ENCODE measurements around the gene SATB1. TPM values are rescaled to one million over a fixed set of nuclear protein-coding genes. Genes with fewer than 3 reads are reported as not detected.
A peak's percentile ranks its signal among the peaks of the same experiment; 100 is the strongest.

SATB1 gene
- total RNA-seq, 1 experiment from 2014 or later, result 28.7 TPM

DNA sequence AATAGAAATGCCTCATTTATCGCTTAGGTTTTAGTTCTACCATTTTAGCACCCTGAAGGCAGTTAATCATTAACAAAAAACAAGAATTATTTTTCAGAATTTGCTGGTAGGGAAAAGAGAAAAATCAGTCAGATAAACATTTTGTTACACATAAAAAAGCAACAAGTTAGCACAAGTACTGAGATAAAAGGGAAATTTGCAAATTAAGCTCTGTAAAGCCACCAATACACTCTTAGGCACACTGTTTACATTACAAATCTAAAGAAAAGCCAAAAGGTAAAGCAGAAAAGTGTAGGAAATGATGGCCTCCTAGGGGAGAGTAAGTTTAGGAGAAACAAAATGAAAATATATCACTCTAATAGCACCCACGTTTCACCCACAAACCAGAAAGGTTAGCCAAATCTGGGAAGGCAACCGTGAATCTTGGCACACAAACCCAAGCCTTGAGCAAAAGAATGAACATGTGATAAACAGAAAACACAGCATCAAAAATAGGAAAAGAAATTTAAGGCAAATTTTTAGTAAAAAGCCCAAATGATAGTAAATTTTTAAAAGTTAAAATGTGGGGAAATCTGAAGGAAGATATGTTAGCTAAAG lies 1.6 kb upstream of the SATB1 start:
- CTCF ChIA-PET, result no interaction called here
- peaks cover 26% of the 10 kb centered on the region for H3K4me1 ChIP-seq (replicated peaks; ENCODE audit: insufficient read depth)
- peak overlapping the region; percentile 50; the same call in 1 of the 2 replicates for H3K27ac ChIP-seq
- no peak for DNase-seq
- peaks cover 4% of the 10 kb centered on the region; the same call in 1 of the 2 replicates for H3F3A ChIP-seq (ENCODE audit: insufficient read depth, low read depth)
- H4K20me1 ChIP-seq (ENCODE audit: insufficient read depth), result no peaks in the 10 kb centered on the region
- peak overlapping the region; percentile 98 for H2AFZ ChIP-seq
- no peaks in the 10 kb centered on the region for H3K9me2 ChIP-seq (ENCODE audit: insufficient read depth)
- H3K4me2 ChIP-seq, result peak overlapping the region; percentile 95
- H3K79me2 ChIP-seq (ENCODE audit: low read depth), result peaks cover 10% of the 10 kb centered on the region; the same call in 1 of the 2 replicates
- intact Hi-C loops (cut with micrococcal nuclease; ENCODE audit: unreplicated experiment), result no loop called here
- H3K4me3 ChIP-seq, result peak overlapping the region; percentile 86
- BruUV-seq (replicated peaks), result no TSS peak
- TF ChIP-seq EZH2 (IDR thresholded peaks at IDR 0.05; ENCODE audit: low read depth), result no peak
- no peaks in the 10 kb centered on the region for H3K36me3 ChIP-seq (ENCODE audit: low read depth)
- no peaks in the 10 kb centered on the region for H3K27me3 ChIP-seq (ENCODE audit: insufficient read depth, low read depth)
- POLR2A ChIA-PET (ENCODE audit: unreplicated experiment), result no interaction called here
- H3K9me3 ChIP-seq (ENCODE audit: insufficient read depth, low read depth), result no peaks in the 10 kb centered on the region

DNA sequence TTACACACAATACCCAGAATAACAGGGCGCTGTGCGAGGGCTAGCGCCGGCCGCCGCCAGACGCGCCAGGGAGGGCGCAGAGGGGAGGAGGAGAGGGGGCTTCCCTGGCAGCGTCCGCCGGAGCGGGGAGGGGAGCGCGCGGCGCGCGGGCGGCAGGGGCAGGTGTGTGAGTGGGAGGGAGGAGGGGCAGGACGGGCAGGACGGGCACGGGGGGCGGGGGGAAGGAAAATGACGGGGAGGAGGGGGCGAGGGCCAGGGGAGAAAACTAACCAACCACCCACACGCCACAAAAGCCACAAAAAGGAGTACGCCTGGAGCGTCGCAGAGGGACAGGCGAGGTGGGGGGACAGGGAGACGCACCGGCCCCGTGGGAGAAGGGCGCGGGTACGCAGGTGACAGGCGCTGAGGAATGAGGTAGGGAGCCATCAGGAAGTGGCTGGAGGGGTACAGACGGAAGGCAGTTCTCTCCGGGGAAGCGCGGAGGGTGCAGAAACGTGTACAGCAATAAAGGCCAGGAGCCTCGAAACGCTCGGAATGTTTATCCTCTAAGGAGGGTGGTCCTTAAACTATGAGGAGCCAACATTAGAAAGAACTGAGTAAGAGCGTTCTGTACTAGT lies 610 bp upstream of the SATB1 start:
- H3K27me3 ChIP-seq (ENCODE audit: insufficient read depth, low read depth), result no peaks in the 10 kb centered on the region
- TF ChIP-seq, protein P1, sequence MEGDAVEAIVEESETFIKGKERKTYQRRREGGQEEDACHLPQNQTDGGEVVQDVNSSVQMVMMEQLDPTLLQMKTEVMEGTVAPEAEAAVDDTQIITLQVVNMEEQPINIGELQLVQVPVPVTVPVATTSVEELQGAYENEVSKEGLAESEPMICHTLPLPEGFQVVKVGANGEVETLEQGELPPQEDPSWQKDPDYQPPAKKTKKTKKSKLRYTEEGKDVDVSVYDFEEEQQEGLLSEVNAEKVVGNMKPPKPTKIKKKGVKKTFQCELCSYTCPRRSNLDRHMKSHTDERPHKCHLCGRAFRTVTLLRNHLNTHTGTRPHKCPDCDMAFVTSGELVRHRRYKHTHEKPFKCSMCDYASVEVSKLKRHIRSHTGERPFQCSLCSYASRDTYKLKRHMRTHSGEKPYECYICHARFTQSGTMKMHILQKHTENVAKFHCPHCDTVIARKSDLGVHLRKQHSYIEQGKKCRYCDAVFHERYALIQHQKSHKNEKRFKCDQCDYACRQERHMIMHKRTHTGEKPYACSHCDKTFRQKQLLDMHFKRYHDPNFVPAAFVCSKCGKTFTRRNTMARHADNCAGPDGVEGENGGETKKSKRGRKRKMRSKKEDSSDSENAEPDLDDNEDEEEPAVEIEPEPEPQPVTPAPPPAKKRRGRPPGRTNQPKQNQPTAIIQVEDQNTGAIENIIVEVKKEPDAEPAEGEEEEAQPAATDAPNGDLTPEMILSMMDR (conservative IDR thresholded peaks at IDR 0.05), result no peak
- TF ChIP-seq EZH2 (IDR thresholded peaks at IDR 0.05; ENCODE audit: low read depth), result no peak
- no peaks in the 10 kb centered on the region for H4K20me1 ChIP-seq (ENCODE audit: insufficient read depth)
- H3F3A ChIP-seq (ENCODE audit: insufficient read depth, low read depth), result peaks cover 4% of the 10 kb centered on the region; the same call in 1 of the 2 replicates
- peak overlapping the region; percentile 95 for H3K4me2 ChIP-seq
- peak overlapping the region; percentile 50 for H3K27ac ChIP-seq
- peaks cover 10% of the 10 kb centered on the region; the same call in 1 of the 2 replicates for H3K79me2 ChIP-seq (ENCODE audit: low read depth)
- H3K9me2 ChIP-seq (ENCODE audit: insufficient read depth), result no peaks in the 10 kb centered on the region
- H2AFZ ChIP-seq, result peak overlapping the region; percentile 98
- ChIA-PET POLR2A (ENCODE audit: unreplicated experiment) (interaction anchor here (0.6 kb wide), 1 partner anchor 19 kb away, joined by 5 read pairs; no protein-coding TSS in a partner anchor), CTCF (no interaction called here)
- no peaks in the 10 kb centered on the region for H3K36me3 ChIP-seq (ENCODE audit: low read depth)
- H3K4me3 ChIP-seq, result peak overlapping the region; percentile 86
- H3K4me1 ChIP-seq (replicated peaks; ENCODE audit: insufficient read depth), result peaks cover 26% of the 10 kb centered on the region
- intact Hi-C loops (cut with micrococcal nuclease; ENCODE audit: unreplicated experiment), result loop anchor here (2.0 kb wide), 1 partner anchor 333 kb away; no protein-coding TSS in a partner anchor
- H3K9me3 ChIP-seq (ENCODE audit: insufficient read depth, low read depth), result no peaks in the 10 kb centered on the region
- peak; percentile 39 to 58 for DNase-seq
- BruUV-seq (replicated peaks), result no TSS peak

DNA sequence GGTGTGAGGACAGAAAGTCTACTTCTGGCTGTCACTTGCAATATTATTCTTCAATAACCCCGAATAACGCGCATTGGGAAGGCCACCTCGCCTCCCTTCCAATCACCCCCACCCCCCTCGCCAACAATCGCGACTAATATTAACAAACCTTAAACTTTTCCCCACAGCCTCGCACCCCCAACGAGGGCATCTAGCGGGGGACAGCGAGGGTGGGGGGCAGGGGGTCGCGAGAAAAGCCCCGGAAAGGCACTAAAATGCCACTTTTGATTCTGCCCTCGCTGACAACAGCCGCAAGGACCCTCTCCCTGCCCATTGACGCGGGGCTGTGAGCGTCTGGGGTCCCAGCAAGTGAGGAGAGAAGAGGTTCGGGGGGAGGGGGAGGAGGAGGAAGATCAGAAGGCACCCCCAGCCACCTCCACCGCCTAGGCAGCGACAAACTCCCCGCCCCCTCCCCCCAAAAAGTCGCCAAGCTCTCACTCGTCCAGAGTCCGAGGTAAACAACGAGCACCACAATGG lies 868 bp downstream of the SATB1 start:
- Histone ChIP-seq H3K4me3 (peak overlapping the region; percentile 86), H3F3A (ENCODE audit: insufficient read depth, low read depth) (peaks cover 4% of the 10 kb centered on the region; the same call in 1 of the 2 replicates)
- BruUV-seq (replicated peaks), result no TSS peak

More for the DNA sequence above, 868 bp downstream of the SATB1 start:
- Histone ChIP-seq H3K4me1 (replicated peaks; ENCODE audit: insufficient read depth) (peaks cover 26% of the 10 kb centered on the region), H3K79me2 (ENCODE audit: low read depth) (peaks cover 10% of the 10 kb centered on the region; the same call in 1 of the 2 replicates), H3K9me2 (ENCODE audit: insufficient read depth) (no peaks in the 10 kb centered on the region), H3K27ac (no peak overlapping the region), H2AFZ (peak overlapping the region; percentile 98), H3K4me2 (peak overlapping the region; percentile 95), H3K27me3 (ENCODE audit: insufficient read depth, low read depth) (no peaks in the 10 kb centered on the region), H3K36me3 (ENCODE audit: low read depth) (no peaks in the 10 kb centered on the region), H3K9me3 (ENCODE audit: insufficient read depth, low read depth) (no peaks in the 10 kb centered on the region), H4K20me1 (ENCODE audit: insufficient read depth) (no peaks in the 10 kb centered on the region)
- ChIA-PET POLR2A (ENCODE audit: unreplicated experiment) (interaction anchor here (0.7 kb wide), 1 partner anchor 685 kb away, joined by 3 read pairs; no protein-coding TSS in a partner anchor), CTCF (interaction anchor here (0.6 kb wide), 1 partner anchor 576 kb away, joined by 6 read pairs; no protein-coding TSS in a partner anchor)
- DNase-seq, result no peak
- intact Hi-C loops (cut with micrococcal nuclease; ENCODE audit: unreplicated experiment), result loop anchor here (2.0 kb wide), 1 partner anchor 335 kb away; no protein-coding TSS in a partner anchor
- no peak for TF ChIP-seq EZH2 (IDR thresholded peaks at IDR 0.05; ENCODE audit: low read depth)
- TF ChIP-seq, protein P1 (conservative IDR thresholded peaks at IDR 0.05), result no peak

Measured in PC-9 (cell line).